HG02943 (cell line): ENCODE results near the gene CPVL.
"Not testable (repeated sequence)": the region's sequence is repeated elsewhere in the genome, so short reads cannot be mapped to it uniquely, and the experiment has no call there.

Source experiments
- ATAC-seq: cut with Tn5 transposase; IDR thresholded peaks from one replicate; pipeline ENCODE4 v1.9.1; 2021; ENCODE audit warnings: mild to moderate bottlenecking, low read depth, moderate library complexity; ENCODE audit not compliant: unreplicated experiment

Gene CPVL

DNA sequence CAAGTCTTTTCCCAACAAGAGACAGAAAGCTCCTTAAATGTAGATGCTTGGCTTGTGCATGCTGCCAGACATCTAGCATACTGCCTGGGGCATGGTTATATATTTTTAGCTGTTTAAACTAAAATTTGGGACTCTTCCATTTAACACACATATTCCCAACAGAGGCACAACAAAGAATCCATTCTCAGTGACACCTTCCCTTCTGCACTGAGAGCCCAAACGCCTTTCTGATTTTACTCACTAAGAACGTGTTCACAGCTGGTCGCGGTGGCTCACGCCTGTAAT is 49.9 kb downstream of the CPVL start:
- ATAC-seq, result no peak

DNA sequence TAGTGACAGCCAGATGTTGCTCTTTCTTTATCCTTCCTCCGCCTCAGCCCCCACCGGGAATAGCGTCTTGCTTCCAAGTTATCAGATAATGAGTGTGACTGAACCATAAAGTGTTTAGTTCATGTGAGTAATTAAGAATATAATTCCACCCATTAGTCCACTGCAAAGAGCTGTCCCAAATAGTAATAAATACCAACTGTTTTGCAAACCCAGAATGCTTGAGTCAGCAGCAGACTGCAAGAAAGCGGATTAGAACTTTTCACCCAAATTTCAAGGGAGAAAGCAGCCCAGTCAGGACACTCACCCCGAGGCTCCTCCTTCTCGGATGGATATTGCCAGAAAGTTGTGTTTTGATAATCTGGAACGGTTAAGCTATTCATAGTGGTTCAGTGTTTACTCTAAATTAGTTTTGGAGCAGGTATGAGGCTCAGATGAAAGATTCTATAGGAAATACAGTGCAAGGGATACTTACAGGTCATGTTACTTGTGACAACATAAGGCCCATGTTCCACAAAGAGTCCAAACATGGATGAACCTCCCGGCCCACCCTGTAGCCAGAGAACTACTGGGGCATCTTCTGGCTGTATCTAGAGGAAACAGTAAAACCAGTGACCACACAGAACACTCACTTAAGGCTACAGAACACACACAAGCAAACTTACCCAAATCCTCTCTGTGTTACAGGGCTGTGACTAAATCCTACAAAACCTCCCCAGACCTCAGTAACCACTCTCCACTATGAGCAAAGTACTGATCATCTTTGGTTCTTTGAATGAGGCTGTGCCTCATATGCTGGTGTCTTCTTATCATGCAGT is 50.5 kb downstream of the CPVL start:
- no peak for ATAC-seq

DNA sequence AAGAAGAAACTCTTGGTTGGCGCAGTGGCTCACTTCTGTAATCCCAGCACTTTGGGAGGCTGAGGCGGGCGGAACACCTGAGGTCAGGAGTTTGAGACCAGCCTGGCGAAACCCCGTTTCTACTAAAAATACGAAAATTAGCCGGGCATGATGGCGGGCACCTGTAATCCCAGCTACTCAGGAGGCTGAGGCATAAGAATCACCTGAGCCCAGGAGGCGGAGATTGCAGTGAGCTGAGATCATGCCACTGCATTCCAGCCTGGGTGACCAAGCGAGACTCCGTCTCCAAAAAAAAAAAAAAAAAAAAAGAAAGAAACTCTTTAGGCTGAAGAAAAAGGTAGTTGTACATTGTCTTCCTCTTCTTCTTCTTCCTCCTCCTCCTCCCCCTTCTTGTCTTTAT is 53.2 kb downstream of the CPVL start:
- ATAC-seq, result not testable (repeated sequence)

DNA sequence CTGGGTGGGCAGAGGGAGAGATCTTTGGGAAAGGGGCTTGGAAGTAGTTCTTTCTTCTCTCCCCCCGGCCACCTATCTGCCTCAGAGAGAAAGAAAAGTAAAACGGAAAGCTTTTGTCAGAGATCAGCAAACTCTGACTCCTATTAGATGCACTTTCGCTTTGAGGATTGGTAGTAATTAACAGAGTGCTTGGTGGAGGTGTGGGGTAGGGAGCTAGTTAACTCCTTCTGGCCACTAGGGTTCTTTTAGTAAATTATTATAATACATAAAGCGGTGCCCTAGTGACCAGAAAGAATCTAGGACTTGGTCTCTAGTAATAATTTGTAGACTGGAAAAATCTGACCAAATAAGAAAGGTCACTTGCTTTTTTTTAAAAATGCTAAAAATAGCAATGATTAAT is 54.6 kb downstream of the CPVL start:
- no peak for ATAC-seq

DNA sequence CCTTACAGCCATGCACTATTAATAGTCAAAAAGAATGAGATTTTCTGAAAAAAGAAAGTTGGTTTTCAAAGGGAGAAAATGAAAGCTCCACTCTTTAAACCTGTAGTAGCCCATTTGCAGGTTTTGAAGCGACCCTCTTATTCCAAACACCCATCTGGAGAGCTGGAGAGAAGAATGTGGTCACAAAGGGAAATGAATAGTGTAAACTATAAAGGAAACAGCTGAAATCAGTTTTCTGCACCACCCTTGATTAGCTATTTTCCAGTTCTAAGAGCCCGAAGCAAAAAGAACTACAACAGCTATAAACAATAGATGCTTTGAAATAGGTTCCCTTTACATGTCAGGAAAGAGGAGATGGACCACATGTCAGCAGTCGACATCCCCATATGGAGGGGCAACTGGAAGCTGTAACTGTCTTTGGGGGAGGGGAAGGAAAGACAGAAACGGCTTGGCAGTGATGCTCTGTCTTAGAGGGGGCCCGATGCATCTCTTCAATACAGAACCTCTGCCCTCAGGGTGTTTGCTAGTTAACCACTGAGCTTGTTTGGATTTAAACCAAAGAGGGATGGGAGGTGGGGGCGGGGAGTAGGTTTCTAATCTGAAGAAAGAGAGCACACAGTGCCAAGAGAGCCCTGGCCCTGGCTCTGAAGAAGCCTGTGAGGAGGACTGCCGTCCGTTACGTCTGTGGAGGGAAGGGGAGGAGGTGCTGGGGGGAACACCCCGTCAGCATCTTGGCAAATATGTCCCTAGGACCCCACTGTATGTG is 55.3 kb downstream of the CPVL start:
- no peak for ATAC-seq

DNA sequence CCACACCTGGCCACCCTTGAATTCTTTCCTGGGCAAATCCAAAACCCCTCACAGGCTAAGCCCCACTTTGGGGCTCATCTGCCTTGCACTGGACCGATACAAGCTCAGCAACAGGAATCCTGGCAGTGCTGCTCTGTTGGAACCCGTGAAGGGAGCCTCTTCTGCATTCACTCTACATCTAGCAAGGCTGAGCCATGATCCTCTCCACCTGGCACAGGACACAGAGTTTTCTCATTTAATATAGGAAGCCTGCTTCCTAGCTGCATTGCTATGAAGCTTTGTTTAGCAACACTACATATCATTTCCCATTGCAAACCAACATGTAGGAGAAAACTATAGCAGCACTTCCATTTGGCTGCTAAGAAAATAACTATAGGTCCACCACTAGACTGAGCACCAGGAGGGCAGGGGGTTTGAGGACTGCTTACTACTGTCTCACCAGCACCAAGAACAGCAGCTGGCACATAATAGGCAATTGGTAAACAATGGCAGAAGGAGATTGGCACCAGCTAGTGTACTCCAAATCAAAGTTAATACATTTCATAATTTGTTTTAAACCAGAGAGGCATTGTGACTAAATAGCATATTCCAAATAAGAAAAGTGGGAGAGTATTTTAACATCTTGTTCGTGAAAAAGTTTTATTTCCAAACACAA is 56.1 kb downstream of the CPVL start:
- no peak for ATAC-seq

DNA sequence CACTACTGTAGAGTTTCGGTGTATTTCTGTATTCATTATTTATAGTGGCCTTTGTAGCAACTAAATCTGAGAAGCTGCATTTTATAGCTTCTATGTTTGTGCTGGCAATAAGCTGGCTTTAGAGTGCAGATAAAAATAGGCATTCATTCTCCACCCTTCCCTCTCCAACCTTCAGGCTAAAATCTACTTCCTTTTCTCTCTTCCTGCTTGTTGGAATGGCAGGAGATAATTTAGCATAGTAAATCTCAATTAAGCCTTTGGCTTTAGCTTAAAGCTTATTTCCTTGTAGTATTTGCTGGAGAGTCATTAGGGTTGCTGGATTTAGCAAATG is 58.5 kb downstream of the CPVL start:
- ATAC-seq, result no peak

DNA sequence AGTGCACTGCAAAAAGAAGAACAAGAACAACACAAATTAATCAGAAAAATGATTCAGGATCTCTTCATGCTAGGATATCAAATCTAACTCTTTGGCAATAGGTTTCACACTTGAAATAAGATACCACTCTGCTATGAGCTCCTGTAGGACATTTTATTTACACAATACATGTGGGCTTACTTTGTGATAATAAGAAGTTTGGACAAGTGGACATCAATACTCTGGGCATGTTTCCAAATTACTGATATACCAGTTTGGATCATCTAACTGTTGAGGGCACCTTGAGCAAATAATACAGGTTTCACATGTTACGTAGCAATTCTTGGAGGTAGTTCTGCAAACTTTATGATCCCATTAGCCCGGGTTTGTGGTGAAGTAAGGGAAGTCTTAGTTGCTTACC is 59.8 kb downstream of the CPVL start:
- ATAC-seq, result no peak

DNA sequence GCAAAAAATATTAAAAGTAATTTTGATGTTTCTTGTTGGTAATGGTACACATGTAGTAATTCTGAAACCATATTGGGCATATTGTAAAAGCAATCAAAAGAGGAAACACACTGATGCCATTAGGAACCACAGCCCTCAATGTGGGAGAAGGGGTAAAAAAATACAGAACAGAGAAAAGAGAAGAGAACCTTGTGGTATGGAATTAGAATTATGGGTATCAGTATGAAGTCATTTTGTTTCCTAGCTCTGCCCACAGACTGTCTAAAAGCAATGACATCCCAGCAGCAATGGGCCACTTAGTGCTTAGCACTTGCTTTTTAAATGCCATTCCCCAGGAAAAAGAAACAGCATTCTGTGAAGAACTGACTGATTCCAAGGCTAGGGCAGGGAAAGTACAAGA is 61.5 kb downstream of the CPVL start:
- ATAC-seq, result no peak

DNA sequence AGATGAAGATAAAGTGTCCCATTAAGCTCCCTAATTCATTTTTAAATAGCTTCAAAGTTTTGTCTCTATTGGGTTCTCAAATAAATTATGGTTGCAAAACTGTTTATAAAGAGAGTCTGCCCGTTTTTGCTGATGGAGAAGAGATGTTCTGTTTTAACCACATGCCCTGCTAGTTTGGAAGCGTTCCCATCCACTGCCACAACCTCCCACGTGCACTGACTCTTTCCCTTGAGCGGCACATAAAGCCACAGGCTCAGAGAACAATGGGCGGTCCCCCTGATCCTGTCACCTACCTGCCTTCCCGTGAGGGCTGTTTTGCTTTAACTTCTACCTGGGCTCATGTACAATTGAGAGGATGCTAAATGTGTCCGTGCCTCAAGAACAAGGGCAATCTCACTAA is 65.5 kb downstream of the CPVL start:
- ATAC-seq, result no peak

DNA sequence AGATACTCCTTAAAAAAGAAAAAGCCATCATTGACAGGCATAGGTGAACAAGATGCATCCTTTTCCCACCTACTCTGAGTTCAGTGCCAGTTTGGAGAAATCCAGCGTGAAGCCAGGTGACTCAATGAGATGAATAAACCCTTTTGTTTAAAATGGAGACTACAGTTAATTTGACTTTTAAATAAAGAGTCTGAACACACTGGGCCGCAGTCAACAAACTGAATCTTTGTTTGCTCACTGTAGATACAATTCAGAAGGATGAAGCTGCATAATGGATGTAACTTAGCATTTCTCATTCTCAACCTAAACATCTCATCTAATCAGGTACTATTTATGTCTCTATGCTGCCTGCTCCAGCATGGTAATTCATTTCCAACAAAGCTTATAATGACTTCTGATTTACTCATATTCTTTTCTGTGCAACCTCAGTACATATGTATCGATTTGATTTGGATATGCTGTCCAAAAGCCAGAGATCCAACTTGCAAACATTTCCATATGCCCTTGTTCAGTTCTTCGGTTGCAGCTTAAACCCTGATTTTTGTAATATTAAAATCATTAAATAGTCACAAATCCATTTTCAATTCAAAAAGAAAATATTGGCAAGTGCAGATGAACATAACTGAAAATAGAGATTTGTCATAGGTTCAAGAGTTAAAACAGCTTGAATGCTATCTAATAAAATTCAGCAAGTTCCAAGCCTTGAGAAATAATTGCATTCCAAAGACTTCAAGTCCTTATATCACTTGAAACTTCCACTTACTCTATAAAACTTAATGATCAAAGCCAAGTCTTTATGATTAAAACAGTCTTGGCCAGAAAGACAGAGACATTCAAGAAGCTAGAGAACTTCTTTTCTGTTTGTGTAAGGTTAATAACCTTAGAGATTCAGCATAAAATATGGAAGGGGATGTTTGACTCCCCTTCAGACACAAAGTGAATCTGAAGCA is 67.8 kb downstream of the CPVL start:
- ATAC-seq, result no peak

DNA sequence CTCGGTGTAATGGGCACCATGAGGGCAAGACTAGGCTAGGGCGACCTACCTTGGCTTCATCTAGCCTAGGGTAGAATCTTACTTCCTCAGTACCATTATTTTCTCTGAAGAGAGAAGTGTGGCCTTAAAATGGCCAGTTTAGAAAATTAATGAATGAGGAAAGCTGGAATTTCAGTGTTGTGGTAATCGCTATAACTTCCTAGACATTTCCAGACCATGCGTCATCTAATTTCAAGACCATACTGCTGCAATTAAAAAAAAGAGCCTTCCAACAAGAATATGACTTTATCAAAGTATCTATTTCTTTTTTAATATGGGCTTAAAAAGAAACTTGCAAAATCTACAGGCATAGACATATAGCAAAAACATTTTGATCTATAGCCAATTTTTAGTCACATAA is 68.5 kb downstream of the CPVL start:
- no peak for ATAC-seq

DNA sequence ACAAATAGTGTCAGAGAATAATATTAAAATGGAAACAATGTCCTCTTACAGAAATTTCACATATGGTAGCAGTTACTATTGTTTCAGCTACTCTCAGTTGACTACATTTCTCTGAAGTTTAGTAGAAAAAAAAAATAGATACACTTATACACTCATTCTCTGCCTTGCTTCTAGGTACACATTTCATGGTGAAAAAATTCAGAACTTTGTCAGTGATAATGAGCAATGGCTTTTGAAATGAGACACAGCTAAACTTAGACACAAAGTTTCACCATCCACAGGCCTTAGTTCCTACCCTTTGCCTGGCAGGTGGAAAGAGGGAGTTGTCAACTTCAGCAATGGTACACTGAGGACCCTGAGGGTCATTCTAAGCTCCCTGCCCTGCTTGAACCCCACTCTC is 69.2 kb downstream of the CPVL start:
- no peak for ATAC-seq

DNA sequence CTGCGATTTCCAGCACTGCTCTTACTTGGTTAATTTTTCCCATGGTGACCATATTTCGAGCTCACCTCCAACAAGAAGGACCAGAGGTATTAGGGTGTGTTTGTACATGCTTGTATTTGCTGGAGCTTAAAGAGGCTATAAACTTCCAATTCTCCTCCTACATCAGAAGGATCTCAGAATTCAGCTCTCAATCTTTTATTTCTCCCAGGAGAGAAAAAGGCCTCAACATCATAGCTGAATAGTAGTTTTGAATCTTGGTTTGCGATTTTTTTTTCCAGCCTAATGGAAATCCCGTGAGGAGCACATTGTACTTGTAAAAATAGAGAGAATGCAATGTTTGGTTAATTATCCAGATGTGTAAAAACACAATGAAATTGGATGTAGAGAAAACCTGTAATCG is 69.7 kb downstream of the CPVL start:
- no peak for ATAC-seq

DNA sequence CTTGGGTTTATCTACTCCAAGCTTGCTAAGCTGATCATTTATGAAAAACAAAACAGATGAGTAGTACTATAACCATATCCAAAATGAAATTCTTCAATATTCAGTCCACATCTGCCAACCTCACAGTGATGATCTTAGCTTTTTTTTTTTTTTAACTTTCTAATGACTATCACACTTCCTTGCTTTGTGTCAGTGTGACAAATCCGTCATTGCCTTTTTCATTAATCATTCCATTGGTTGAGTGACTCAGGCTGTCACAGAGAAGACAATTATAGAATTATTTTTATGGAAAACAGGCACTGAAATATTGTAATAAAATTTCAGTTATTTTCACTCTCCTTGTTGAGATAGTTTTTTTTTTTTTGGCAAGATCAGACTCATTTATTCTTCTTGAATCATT is 70.7 kb downstream of the CPVL start:
- no peak for ATAC-seq

DNA sequence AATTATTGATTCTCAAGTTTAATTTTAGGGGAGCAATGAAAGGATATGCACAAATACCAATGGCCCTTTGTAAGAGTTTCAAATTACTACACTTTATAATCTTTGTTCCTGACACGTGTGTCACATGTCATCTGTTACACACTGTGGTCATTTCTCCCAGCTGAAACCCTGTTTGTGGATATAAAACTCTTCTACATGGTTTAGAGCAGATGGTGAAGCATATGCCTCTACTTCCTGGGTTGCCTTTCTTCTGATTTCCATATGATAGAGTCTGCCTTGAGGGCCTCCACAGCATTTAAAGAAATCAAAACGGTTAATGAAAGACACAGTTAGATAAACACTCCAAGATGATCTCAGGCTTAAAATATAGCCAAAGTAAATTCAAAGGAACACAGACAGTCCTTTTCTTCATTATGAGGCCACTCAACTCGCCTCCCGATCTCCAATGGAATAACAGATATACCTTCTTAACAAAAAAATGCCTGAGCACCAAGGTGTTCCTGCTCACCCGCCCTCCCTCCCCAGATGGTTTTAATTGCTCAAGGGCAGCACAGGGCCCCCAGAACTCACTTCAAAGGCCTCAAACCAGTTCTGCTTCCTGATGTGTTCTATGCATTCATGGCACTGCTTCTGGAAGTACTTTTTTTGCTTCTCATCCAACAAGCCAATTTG is 75.0 kb downstream of the CPVL start:
- ATAC-seq, result no peak

DNA sequence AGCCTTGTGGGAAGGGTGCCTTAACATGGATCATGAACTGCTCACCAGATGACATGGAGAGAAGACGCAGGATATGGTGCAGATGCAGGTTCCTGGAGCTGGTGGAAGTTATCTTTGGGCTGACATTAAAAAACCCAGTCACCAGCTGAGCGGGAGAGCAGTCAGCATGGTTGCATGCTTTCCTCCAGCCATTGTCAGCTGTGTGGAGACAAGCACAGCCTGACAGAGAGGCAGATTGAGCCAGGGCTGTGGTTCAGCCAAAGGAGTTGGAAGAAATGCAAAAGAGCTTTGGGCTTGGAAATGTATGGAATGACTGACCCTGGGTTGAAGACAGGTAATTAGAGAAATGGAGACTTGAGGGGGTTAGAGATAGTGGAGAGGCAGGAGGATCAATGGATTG is 79.7 kb downstream of the CPVL start:
- ATAC-seq, result no peak

DNA sequence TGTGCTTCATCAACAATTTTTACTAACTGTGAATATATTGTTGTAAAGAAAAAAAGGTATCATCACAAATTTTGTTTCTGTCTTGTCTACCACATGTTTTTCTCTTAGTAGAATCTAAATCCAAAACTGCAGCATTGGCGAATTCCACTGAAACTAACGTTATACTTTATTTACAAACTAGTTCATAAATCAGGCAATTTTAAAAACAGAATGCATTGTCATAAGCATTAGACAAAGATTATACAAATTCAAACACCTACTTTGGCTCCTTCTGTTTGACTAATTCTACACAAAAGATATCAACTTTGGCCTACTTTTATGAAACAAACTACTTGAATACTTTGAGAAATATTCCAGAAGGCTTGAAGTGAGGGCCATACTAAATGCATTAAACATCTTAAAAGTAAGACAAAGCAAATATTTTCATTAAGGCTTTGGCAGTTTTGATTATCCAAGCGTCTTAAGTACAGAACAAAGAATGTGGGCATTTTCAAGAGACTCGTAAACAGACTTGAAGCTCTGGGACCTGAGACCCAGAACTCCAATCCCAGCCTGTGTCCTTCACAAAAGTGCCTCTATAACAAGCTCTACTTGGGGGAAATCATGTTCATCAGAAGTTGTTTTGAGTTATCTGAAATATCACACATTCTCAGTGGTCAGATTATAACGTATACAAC is 81.0 kb downstream of the CPVL start:
- no peak for ATAC-seq

DNA sequence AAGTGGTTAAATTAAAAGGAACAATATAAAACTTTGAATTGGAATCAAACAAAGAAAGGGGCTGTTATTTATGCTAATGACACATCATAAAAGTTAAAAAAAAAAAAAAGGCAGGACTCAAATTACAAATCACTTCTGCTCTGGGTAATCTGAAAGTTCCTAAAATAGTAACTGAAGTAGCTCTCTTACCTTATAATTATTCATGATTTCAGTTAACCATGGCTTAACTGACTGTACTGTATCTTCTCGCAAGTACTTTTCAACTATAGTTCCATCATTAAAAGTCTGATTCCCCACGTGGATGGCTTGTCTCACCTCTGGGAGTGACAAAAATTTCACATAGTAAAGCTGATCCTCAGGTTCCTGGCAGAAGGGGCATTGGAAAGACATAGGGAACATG is 82.5 kb downstream of the CPVL start:
- ATAC-seq, result no peak

DNA sequence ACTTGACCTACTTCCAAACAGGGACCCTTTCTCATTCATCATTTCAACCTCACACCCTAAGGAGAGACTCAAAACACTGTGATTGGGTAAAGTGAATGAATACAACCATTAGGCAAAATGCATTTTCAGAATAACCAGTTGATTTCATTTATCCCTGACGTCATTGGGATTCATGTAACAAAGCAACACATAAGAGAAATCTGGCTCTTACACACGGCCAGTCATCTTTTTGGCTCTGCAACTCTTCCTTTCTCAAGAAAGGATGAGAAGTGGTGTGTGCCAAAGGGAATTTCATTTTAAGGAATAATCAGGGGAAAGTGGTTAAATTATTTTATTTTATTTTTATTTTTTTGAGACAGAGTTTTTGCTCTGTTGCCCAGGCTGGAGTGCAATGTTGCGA is 83.1 kb downstream of the CPVL start:
- ATAC-seq, result no peak
